ENCODE measurements around the gene PRCC. TPM values are rescaled to one million over a fixed set of nuclear protein-coding genes. Genes with fewer than 3 reads are reported as not detected.

PRCC gene
- total and polyA plus RNA-seq, 2 of the 13 experiments (the other 11 are each of a cell fraction or from before 2014, with no cell fraction given): 24.2 to 40.5 TPM

GRCh38 chr1:156728599-156729462 lies 38.5 kb upstream of the PRCC start, which contains the start of gene ISG20L2 (continued):
- no peak for TF ChIP-seq ZBTB4 (CRISPR knock-in tag; IDR thresholded peaks at IDR 0.05; ENCODE audit: borderline replicate concordance)
- 0 out of 2 replicates have a peak, but pooled peaks have one; percentile 53 for TF ChIP-seq TMF1 (CRISPR knock-in tag; IDR thresholded peaks at IDR 0.05; ENCODE audit: low read depth)
- TF ChIP-seq ZNF296 (CRISPR knock-in tag; conservative IDR thresholded peaks at IDR 0.05): no peak
- no peak for TF ChIP-seq YY1 (IDR thresholded peaks at IDR 0.05; ENCODE audit: insufficient read depth, insufficient replicate concordance, low read depth, low read length)
- TF ChIP-seq POLR2AphosphoS2 (IDR thresholded peaks at IDR 0.05; ENCODE audit: low read depth, low read length): no peak
- TF ChIP-seq AKAP8 (CRISPR knock-in tag; IDR thresholded peaks at IDR 0.05): no peak
- no peak; the same call in 1 of the 2 replicates for TF ChIP-seq KMT2A (CRISPR knock-in tag; IDR thresholded peaks at IDR 0.05)
- no peak for TF ChIP-seq ZNF577 (CRISPR knock-in tag; IDR thresholded peaks at IDR 0.05; ENCODE audit: borderline replicate concordance, low read depth)
- TF ChIP-seq RORA (CRISPR knock-in tag; IDR thresholded peaks at IDR 0.05): no peak
- TF ChIP-seq MED1 (CRISPR knock-in tag; IDR thresholded peaks at IDR 0.05): peak; percentile 14; the same call in 1 of the 2 replicates
- no peak for TF ChIP-seq SAFB2 (CRISPR knock-in tag; IDR thresholded peaks at IDR 0.05; ENCODE audit: borderline replicate concordance, low read depth)
- TF ChIP-seq ZNF557 (CRISPR knock-in tag; IDR thresholded peaks at IDR 0.05): no peak
- no peak for TF ChIP-seq MAZ (IDR thresholded peaks at IDR 0.05; ENCODE audit: borderline replicate concordance, low read depth, low read length)
- TF ChIP-seq MAZ (CRISPR knock-in tag; IDR thresholded peaks at IDR 0.05; ENCODE audit: low read depth): peak; percentile 43; the same call in 1 of the 2 replicates
- TF ChIP-seq ZNF720 (CRISPR knock-in tag; IDR thresholded peaks at IDR 0.05): no peak
- no peak for TF ChIP-seq ZNF350 (CRISPR knock-in tag; IDR thresholded peaks at IDR 0.05; ENCODE audit: borderline replicate concordance, low read depth)
- TF ChIP-seq CREM (IDR thresholded peaks at IDR 0.05): peak; percentile 97
- TF ChIP-seq CREM (CRISPR knock-in tag; IDR thresholded peaks at IDR 0.05): peak; percentile 82
- TF ChIP-seq GLI4 (CRISPR knock-in tag; IDR thresholded peaks at IDR 0.05; ENCODE audit: borderline replicate concordance): no peak
- no peak for TF ChIP-seq ZNF749 (CRISPR knock-in tag; IDR thresholded peaks at IDR 0.05; ENCODE audit: borderline replicate concordance)
- TF ChIP-seq ZNF18 (CRISPR knock-in tag; IDR thresholded peaks at IDR 0.05; ENCODE audit: insufficient replicate concordance): no peak
